Breast epithelium (tissue), 3 donors: ENCODE measurements around the gene LYPLAL1.

Experiments used
- CTCF ChIP-seq, 3 donors: fragments of 450-650 bp; IDR thresholded peaks; one replicate each; pipeline ENCODE4 v1.5.1; 2016 to 2017; ENCODE audit warnings: antibody characterized with exemption in 3 of 3, mild to moderate bottlenecking in 3 of 3, moderate library complexity in 3 of 3
- POLR2A ChIP-seq: fragments of 450-650 bp; IDR thresholded peaks from one replicate; pipeline ENCODE4 v1.6.1; 2016; ENCODE audit warnings: antibody characterized with exemption, mild to moderate bottlenecking, moderate library complexity

GRCh38 chr1:219153723-219154122 is 20.0 kb upstream of the LYPLAL1 start:
- TF ChIP-seq CTCF (IDR thresholded peaks at IDR 0.05): no peak
- TF ChIP-seq POLR2A: no peak
